Measurements from ENCODE around the gene BCL2L2. TPM values are rescaled to one million over a fixed set of nuclear protein-coding genes. Genes with fewer than 3 reads are reported as not detected.

BCL2L2 gene
- total RNA-seq, 1 donor from 2014 or later, result 23.5 TPM

DNA sequence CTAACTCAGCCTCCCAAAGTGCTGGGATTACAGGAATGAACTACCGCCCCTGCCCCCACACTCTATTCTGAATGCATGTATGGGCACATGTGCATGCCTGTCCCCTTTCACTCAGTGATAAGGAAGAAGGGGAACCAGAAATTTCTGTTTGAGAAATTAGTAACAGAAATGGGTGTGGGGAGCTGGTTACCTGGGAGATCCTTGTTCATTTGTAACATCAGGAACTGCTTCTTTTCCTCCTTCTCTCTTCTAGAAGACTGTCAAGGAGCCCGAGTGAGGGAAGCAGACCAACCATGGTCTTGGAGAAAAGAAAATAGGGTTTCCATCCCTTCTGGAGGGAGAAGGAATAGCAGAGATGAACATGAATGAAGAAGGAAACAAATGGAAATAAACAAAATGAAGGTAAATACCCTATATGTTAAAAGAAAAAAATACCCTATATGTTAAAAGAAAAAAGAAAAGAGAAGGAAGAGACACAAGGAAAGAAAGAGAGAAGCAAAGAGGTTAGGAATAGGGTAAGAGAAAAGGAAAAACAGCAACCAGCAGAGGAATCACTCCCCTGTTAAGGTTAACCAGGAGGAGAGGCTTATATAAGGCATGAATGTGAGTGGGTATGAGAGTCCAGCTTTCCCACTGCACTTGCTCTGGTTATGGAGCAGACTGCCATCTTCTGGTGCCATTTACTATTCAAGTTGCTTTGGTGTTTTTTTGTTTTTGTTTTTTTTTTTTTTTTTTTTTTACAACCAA, 7.2 kb upstream of the BCL2L2 start:
- DNase-seq (ENCODE audit: extremely low read depth, low read depth, low spot score), result no peak

DNA sequence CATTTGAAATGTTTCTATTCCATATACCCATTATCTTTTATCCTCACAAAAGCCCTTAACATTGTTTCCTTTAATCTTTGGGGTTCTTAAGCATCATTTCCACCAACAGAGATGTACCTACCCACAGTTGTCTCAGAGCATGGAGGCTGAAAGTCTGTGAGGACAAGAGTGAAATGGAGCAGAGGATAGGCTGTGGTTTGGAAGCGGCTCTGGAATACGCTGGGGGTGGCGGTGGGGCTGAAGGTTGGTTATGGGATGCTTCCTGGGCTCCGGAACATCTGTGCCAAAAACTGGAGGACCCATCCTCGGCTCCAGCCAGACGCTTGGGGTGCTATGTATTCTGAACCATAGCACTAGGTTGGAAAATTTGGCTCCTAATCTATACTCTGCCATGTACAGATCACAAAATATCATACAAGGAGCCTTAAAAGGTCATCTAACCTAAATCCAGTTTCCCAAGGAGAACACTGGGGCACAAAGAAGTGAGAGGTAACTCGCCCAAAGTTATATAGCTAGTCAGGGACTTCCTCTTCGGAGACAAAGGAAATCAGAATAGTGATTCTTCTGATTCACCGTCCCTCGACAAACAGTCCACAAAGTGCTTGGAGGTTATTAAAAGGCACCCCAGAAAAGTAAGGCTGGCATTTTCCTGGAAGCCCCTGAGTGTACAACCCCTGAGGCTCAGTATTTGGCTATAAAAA, 6.5 kb upstream of the BCL2L2 start:
- DNase-seq (ENCODE audit: extremely low read depth, low read depth, low spot score), result no peak

DNA sequence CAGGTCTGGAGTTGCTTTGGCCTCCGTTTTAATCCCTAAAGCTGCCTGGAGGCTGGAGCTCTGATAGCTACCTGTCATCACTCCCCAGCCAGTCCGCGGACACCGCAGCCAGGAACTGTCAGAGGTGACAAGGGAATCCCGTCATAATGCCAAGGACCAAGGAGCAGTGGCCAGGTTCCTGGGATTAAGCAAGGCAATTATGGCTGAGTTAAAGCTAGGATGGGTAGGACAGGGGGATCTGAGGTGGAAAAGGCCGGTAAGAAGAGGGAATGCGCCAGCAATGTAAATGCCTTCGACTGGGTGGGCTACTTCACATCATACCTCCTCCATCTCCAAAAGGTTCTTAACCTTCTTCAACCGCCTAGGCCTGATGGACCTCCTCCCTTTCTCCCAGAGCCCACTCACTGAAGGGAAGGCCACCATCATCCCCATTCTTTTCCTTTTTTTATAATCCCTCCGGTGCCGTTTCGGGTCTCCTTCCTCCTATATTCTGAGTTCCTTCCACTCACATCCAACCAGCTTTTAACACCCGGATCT, 5.9 kb upstream of the BCL2L2 start:
- DNase-seq (ENCODE audit: extremely low read depth, low read depth, low spot score), result no peak

DNA sequence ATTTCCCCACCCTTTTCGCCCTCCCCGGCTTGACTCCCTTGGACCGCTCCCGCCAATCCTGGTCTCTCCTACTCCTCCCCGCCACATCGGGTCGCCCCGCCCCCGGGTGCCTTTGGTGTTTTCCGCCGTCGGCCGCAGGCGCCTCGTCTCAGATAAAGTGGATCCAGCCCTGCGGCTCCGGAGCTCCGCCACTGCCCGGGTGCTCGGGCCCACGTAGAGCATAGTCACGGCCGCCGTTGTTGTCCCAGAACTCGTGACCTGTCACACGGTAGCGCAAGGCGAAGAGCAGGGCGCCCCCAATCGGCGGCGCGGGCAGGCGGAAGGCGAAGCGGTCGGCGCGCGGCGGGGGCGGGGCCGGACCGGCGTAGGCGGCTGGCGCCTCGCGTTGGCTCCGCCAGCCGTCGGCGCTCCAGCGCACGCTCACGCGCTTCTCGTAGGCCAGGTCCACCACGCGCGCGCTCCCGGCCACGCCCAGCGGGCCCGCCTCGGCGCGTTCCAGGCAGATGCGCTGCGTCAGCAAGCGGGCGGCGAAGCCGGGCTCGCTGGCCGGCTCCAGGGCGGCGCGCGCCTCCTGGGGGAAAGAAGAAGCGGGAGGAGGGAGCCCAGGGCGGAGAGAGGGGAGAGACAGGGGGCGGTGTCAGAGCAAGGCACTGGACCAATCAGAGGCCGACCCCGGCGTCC, 5.2 kb upstream of the BCL2L2 start:
- no peak for DNase-seq (ENCODE audit: extremely low read depth, low read depth, low spot score)

DNA sequence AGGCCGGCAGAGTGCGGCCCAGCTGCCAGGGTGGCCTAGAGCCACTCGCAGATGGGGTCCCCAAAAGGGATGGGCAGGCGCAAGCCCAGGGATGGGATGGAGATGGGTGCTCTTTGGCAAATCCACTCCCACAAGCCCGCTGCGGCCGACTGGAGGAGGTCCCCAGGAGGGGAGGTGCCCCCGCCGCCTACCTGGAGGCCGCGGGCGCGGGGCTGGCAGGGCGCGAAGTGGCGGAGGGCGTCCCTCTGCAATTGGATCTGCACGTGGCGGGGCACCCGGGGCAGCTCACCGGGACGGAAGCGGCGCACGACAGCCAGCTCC, 4.7 kb upstream of the BCL2L2 start:
- DNase-seq (ENCODE audit: extremely low read depth, low read depth, low spot score), result no peak

DNA sequence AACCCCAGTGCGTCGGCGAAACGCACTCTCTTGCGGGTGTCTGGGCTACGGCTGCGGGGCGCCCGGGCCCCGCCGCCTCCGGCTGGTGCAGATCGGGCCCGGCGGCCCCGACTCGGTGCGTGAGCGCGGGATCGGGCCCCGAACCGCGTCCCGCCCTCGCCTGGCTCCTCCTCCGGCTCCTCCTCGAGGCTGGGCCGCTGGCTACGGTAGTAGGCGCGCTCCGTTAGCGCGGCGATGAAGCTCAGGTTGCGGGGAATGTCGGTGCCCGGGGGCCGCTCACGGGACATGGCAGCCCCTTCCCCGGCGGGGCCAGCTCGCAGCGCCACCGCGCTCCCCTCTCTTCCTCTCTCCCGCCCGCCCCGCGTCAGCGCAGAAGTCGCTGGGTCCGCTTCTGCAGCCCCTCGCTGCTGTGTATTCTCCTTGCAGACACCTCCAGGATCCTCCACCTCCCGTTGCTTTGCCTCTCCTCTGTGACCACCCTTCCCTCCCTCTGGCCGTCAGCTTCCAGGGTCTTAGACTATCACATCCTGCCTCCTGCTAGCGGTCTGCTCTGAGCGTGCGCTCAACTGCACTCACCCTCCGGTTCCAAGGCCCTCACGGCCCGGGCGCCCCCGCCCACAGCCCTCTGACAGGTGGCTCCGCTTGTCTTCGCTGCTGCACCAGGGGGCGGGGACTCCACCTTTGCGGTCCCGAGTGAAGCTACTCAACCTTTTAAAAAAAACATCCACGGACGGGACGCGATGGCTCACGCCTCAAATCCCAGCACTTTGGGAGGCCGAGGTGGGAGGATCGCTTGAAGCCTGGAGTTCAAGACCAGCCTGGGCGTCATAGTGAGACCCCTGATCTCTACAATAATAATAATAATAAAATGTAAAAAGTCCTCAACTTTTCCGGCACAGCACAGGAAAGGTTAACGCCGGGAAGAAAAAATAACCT, 4.1 kb upstream of the BCL2L2 start, which contains the start of gene PPP1R3E:
TSS of gene PPP1R3E (minus strand) at position 570 of the 936 bp plus-strand sequence. CDS start at position 287, 283 bp downstream.
- no peak for DNase-seq (ENCODE audit: extremely low read depth, low read depth, low spot score)

DNA sequence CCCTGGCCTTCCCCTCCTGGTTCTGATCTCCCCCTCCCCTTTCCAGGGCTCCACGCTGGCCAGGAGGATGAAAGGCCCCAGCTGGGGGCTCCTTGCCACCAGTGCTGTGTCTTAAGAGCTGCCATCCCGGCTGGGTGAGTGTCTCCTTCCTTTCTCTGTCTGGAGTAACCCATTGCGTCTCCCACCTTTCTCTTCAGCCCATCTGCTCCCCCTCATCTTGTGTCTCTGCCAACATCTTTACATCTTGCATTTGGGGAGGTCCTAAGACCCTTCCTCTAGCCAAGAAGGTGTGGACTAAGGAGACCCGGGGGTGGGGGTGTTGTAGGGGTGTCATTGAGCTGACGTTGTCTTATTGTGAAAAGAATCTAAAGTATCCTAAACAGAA, 505 bp downstream of the BCL2L2 start:
- DNase-seq (ENCODE audit: extremely low read depth, low read depth, low spot score), result no peak

DNA sequence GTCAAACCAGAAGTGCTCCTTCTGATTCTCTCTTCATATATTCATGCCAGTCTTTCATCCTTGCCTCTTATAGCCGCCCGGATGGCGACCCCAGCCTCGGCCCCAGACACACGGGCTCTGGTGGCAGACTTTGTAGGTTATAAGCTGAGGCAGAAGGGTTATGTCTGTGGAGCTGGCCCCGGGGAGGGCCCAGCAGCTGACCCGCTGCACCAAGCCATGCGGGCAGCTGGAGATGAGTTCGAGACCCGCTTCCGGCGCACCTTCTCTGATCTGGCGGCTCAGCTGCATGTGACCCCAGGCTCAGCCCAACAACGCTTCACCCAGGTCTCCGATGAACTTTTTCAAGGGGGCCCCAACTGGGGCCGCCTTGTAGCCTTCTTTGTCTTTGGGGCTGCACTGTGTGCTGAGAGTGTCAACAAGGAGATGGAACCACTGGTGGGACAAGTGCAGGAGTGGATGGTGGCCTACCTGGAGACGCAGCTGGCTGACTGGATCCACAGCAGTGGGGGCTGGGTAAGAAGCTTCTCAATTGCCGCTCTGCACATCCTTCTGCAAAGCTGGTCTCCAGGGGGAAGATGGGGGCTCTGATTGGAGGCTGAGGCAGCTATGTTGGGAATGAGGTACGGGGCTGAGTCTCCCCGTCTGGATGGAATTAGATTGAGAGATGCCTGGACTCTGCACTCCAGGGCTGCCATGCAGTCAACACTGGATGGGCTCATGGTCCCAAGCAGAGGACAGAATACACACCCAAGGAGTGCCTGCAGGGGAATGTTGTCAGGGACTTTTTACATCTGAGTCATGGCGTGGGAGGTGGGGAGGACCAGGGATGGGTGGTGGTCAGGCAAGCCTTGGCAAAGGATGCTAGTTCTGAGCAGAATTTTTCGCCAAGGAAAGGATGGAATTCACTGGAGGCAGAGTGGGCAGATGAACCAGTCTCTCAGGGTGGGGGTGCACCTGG, 1.3 kb downstream of the BCL2L2 start:
- DNase-seq (ENCODE audit: extremely low read depth, low read depth, low spot score), result no peak

DNA sequence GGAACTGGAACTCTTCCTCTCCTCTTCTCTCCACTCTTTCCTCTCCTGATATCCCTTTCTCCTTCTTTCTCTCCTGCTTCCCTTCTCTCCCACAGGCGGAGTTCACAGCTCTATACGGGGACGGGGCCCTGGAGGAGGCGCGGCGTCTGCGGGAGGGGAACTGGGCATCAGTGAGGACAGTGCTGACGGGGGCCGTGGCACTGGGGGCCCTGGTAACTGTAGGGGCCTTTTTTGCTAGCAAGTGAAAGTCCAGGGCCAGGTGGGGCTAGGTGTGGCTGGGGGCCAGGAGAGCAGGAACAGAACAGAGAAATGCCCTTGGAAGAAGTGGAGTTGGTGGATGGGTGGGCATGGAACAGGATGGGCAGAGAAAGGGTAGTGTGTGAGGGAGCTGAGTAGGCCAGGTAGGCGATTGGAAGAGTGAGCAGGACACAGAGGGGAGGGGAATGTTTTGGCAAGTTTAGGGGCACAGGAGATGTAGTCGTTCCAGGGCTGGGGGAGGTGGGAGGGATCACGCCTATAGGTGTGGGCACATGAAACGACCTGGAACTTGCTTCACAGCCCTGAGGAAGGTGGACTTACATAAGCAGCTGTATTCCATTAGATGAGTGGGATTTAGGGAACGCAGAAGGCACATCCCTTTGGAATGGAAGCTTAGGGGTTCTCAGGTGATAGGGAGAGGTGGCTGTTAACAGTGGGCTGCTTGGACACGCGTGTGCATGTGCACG, 2.2 kb downstream of the BCL2L2 start:
- no peak for DNase-seq (ENCODE audit: extremely low read depth, low read depth, low spot score)

DNA sequence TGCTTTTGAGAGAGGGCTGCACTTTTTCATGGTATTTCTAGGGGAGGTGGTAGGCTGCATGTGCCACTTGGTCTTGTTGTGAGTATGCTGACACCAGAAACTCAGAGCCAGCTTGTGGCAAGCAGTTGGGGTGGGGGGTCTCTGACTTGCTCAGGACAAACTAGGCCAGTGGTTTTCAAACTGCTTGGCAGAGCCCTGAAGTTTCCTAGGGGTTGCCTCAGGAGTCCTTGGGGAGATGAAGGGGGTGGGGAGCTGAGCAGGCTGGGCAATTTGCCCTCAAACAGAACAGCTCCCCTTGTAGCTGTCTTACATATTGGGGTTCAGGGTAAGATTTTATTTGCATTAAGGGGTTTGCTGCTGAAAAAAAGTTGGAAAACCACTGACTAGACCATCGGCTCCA, 3.9 kb downstream of the BCL2L2 start:
- DNase-seq (ENCODE audit: extremely low read depth, low read depth, low spot score), result no peak

DNA sequence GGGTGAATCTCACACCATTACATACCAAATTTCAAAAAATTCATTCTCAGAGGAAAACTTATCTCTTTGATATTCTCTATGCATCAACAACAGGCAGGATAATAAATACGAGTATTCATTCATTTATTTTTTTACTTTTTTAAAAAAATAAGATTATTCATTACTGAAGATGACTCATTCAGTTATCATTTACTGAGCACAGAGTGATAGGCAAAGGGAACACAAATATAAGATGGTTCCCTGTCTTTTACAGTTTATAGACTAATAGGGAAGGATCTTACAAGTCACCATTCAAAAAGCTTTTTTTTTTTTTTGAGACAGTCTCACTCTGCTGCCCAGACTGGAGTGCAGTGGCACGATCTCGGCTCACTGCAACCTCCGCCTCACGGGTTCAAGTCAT, 9.7 kb downstream of the BCL2L2 start:
- no peak for DNase-seq (ENCODE audit: extremely low read depth, low read depth, low spot score)

DNA sequence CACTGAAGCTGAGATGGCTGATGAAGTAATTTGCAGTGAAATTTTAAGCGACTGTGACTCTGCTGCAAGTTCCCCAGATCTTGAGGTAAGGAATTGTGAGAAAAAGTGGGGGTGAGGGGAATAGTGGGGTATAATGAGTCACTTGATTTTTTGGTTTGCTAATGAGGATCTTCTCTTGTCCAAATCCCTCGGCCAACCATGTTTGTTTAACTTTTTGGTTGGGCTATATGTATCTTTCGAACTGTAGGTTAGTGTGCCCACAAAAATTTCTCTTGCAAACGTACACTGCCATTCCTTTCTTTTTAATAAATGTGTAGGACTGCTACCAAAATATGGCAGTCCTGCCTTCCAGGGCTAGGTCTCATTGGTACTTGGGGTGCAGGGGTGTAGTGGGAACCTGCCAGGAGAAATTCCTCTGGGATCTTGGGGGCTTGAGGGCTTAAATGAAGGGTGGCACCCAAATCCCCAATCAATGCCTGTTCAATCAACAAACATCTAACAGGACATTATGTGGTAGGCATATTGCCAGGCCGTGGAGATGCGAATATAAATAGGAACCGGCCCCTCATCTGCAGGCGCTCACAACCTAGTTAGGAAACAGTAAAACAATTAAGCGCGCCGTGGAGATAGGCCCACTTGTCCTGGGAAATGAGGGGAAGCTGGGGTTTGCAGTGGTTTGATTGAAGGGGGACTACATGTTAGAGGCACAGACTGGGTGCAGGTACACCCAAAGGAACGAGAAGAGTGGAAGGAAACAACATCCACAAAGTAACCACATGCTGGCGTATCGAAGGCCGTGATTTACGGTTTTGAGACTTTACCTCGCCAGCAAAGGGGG, 13.3 kb downstream of the BCL2L2 start:
- no peak for DNase-seq (ENCODE audit: extremely low read depth, low read depth, low spot score)

DNA sequence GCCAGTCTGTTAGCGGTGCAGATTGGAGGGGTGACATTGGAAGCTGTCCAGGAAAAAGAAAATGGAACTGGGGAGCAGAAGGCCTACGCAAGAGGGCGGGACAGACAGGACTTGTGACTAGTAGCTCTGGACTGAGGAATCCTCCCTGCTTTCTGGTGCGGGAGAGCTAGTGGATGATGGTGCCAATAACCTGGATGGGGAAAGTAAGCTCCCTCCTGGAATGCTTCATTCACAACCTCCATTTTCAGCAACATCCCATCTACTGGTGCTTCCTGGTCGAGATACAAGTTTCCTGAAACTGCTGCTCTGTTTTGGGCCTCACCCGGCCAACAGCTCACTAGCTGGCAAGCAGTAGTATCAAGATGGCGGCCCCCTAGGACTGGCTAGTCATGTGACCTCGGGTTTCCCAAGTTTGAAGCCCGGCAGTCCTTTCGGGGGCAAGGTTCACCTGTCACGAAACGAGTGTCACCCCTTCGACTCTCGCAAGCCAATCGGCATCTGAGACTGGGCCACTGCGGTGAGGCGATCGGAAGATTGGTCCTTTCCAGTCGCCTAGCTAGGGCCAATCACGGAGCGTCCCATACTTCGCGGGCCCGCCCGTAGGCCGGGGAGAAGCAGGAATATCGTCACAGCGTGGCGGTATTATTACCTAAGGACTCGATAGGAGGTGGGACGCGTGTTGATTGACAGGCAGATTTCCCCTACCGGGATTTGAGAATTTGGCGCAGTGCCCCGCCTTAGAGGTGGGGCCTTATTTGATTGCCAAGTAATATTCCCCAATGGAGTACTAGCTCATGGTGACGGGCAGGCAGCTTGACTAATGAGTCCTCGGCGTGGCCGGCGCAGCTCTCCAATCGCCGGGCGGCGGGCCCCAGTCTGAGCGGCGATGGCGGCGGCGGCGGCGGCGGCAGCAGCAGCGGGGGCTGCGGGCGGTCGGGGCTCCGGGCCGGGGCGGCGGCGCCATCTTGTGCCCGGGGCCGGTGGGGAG, 14.2 kb downstream of the BCL2L2 start, which contains the start of gene PABPN1:
TSS of gene PABPN1 (plus strand) at position 874 of the 988 bp plus-strand sequence. CDS start at position 887, 13 bp downstream.
- peak; percentile 100 for DNase-seq (ENCODE audit: extremely low read depth, low read depth, low spot score)

DNA sequence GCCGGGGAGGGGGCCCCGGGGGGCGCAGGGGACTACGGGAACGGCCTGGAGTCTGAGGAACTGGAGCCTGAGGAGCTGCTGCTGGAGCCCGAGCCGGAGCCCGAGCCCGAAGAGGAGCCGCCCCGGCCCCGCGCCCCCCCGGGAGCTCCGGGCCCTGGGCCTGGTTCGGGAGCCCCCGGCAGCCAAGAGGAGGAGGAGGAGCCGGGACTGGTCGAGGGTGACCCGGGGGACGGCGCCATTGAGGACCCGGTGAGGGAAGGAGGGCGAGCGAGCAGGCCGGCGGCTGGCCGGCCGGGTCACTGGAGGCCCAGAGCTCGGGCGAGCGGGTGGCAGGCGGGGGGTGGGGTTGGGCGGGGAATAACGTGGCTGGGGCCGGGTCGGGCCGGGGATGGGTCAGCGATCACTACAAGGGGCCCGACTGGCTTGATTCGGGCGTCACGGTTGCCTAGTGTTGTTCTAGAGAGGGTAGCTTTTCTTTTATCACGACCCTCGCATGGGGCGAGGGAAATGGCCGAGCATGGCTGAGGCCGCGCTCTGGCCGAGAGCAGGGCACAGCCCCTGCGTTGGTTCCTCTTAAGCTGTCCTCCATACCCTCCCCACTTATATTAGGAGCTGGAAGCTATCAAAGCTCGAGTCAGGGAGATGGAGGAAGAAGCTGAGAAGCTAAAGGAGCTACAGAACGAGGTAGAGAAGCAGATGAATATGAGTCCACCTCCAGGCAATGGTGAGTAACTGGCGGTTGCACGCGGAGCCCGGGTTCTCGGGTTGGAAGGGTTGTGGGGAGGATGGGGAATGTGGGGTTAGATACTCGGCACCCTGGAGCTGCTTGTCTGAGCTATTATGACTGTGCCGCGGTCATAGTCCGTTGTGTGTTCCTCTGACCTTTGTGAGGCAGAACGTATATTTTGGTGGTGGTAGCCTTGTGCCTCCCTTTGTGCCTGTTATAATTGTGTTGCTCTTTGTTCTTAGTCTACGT, 15.2 kb downstream of the BCL2L2 start:
- DNase-seq (ENCODE audit: extremely low read depth, low read depth, low spot score), result no peak

Data from glomerular endothelial cell (primary cell).